HG02588 (cell line): ENCODE data around the gene ZNF490.

Experiments used
- ATAC-seq: cut with Tn5 transposase; IDR thresholded peaks from one replicate; pipeline ENCODE4 v1.9.1; 2021; ENCODE audit warnings: mild to moderate bottlenecking, moderate library complexity; ENCODE audit not compliant: unreplicated experiment

The ZNF490 gene

DNA sequence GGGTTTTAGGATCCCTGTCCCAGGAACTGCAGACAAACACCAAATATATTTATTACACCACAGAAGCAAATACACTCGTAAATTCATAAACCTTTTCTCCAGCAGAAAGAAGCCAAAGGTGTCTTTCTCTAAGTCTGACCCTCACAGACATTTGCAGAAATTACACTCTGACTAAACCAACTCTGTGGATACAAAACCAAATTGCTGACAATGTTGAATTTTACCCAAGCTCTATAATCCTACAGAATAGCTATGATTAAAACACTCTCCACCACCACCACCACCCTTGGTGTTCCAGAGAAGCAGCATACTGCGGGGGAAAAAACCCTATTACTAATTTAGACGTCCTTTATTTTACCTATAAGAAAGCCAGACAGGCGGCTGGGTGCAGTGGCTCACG lies 64.5 kb downstream of the ZNF490 start:
- no peak for ATAC-seq

- no peak for ATAC-seq
These were observed 65.3 kb downstream of the ZNF490 start for GRCh38 chr19:12545267-12545666.

DNA sequence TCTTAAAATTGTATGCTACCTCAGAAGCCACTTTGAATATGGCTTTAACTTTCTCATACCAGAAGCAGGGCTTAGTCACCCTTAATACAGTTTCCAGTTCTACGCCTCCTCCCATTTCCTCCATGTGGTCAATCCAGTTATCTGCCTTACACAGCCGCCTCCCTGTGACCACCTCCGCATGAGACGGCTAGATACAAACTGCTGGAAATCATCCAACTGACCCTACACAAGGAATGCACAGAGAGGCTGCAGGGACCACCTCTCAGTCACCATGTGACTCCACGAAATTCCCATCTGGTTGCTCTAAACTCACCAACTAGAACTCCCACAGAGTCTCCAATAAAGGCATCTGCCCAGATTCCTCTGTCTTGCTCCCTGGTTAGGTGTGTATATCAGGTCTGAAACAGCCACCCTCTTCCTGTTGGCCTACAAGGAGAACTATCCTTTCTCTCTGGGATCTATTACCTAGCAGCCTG lies 66.2 kb downstream of the ZNF490 start:
- ATAC-seq, result no peak

- ATAC-seq, result no peak
These were observed 66.8 kb downstream of the ZNF490 start for GRCh38 chr19:12543855-12544254.
